GM18907 (cell line): ENCODE results near the gene SLC4A3.
A peak's percentile ranks its signal among the peaks of the same experiment; 100 is the strongest.

Experiments
- ATAC-seq: cut with Tn5 transposase; IDR thresholded peaks from one replicate; pipeline ENCODE4 v1.9.1; 2021; ENCODE audit warnings: mild to moderate bottlenecking, moderate library complexity; ENCODE audit not compliant: unreplicated experiment

Gene SLC4A3

GRCh38 chr2:219627103-219628100, at the start of gene SLC4A3:
TSS of gene SLC4A3 (plus strand) at chr2:219627630. CDS start at chr2:219627993, 363 bp downstream.
- no peak for ATAC-seq

GRCh38 chr2:219578811-219579613, 48.4 kb upstream of the SLC4A3 start:
- no peak for ATAC-seq

GRCh38 chr2:219581346-219581745, 46.1 kb upstream of the SLC4A3 start:
- ATAC-seq, result no peak

- no peak for ATAC-seq
Measured at GRCh38 chr2:219591091-219591490, 36.3 kb upstream of the SLC4A3 start.

GRCh38 chr2:219592736-219593135, 34.7 kb upstream of the SLC4A3 start:
- ATAC-seq, result no peak

- no peak for ATAC-seq
Measured at GRCh38 chr2:219593154-219593553, 34.3 kb upstream of the SLC4A3 start.

- no peak for ATAC-seq
Measured at GRCh38 chr2:219595256-219595655, 32.2 kb upstream of the SLC4A3 start.

- peak; percentile 6 for ATAC-seq
Measured at GRCh38 chr2:219596954-219597551, 30.4 kb upstream of the SLC4A3 start.

- peak; percentile 92 for ATAC-seq
Measured at GRCh38 chr2:219597552-219598307, 29.7 kb upstream of the SLC4A3 start, which contains the start of gene STK11IP. TSS of gene STK11IP (plus strand) at chr2:219597857. CDS start at chr2:219598120, 263 bp downstream.

GRCh38 chr2:219598308-219599078, 28.9 kb upstream of the SLC4A3 start:
- no peak for ATAC-seq

GRCh38 chr2:219603771-219604170, 23.7 kb upstream of the SLC4A3 start:
- no peak for ATAC-seq

- no peak for ATAC-seq
Measured at GRCh38 chr2:219605607-219605954, 21.8 kb upstream of the SLC4A3 start.

GRCh38 chr2:219607931-219608330, 19.5 kb upstream of the SLC4A3 start:
- ATAC-seq, result no peak

- no peak for ATAC-seq
Measured at GRCh38 chr2:219608399-219608964, 18.9 kb upstream of the SLC4A3 start.

GRCh38 chr2:219609149-219609750, 18.2 kb upstream of the SLC4A3 start:
- no peak for ATAC-seq

GRCh38 chr2:219611306-219611705, 16.1 kb upstream of the SLC4A3 start:
- no peak for ATAC-seq

- ATAC-seq, result no peak
Measured at GRCh38 chr2:219611866-219612576, 15.4 kb upstream of the SLC4A3 start.

GRCh38 chr2:219612577-219613286, 14.7 kb upstream of the SLC4A3 start:
- peak; percentile 63 for ATAC-seq
